PC-3 (cell line): ENCODE results near the gene IFFO2. TPM values are rescaled to one million over a fixed set of nuclear protein-coding genes. Genes with fewer than 3 reads are reported as not detected.

Source experiments
- ATAC-seq: fragments of 200-7000 bp; cut with Tn5 transposase; 2 replicates; pipeline ENCODE4 v1.9.1; 2020; ENCODE audit warnings: mild to moderate bottlenecking, moderate library complexity
- BruUV-seq: library from RNA; stranded (reverse); fragments of 400-500 nt; replicated peaks from 2 replicates; lab custom pipeline; 2021; lab: Mats Ljungman, UMichigan
- CTCF ChIA-PET: fragments of 300-600 bp; sonication (Branson Sonifier 250); formaldehyde crosslinking; loops from one replicate; lab custom pipeline; 2022; ENCODE audit warnings: antibody characterized with exemption; lab: Charles Lee
- POLR2A ChIA-PET: fragments of 300-600 bp; sonication (Branson Sonifier 250); formaldehyde crosslinking; loops from one replicate; lab custom pipeline; 2022; ENCODE audit warnings: antibody characterized with exemption; ENCODE audit not compliant: unreplicated experiment; lab: Charles Lee
- DNase-seq: peaks from one replicate; pipeline ENCODE4 v3.0.0-alpha.2; 2015
- H2AFZ ChIP-seq: fragments of 300-600 bp; sonication (generic); 2 replicates; pipeline ENCODE4 v1.6.0; 2016; ENCODE audit warnings: antibody characterized with exemption, low read length
- H3F3A ChIP-seq: fragments of 300-600 bp; sonication (generic); one replicate; pipeline ENCODE4 v1.6.0; 2017; ENCODE audit warnings: antibody characterized with exemption, low read length, control low read depth, mild to moderate bottlenecking; ENCODE audit not compliant: unreplicated experiment
- H3K27ac ChIP-seq: fragments of 300-600 bp; sonication (generic); 2 replicates; pipeline ENCODE4 v1.5.1; 2016; ENCODE audit warnings: mild to moderate bottlenecking, low read length
- H3K27me3 ChIP-seq: fragments of 300-600 bp; sonication (generic); 2 replicates; pipeline ENCODE4 v1.6.1; 2016; ENCODE audit warnings: low read length, mixed read lengths
- H3K36me3 ChIP-seq: fragments of 300-600 bp; sonication (generic); 2 replicates; pipeline ENCODE4 v1.6.1; 2016; ENCODE audit warnings: low read depth, mixed run types, low read length, mixed read lengths
- H3K4me1 ChIP-seq: fragments of 300-600 bp; sonication (generic); 2 replicates; pipeline ENCODE4 v1.5.1; 2016; ENCODE audit warnings: low read length; ENCODE audit not compliant: insufficient read depth
- H3K4me2 ChIP-seq: fragments of 300-600 bp; sonication (generic); 2 replicates; pipeline ENCODE4 v1.6.0; 2016; ENCODE audit warnings: low read length
- H3K4me3 ChIP-seq: fragments of 300-600 bp; sonication (generic); 2 replicates; pipeline ENCODE4 v1.5.1; 2016; ENCODE audit warnings: mild to moderate bottlenecking, low read length, mixed read lengths
- H3K79me2 ChIP-seq: fragments of 300-600 bp; sonication (generic); 2 replicates; pipeline ENCODE4 v1.6.1; 2017; ENCODE audit warnings: low read length, mixed read lengths
- H3K9ac ChIP-seq: fragments of 300-600 bp; sonication (generic); 2 replicates; pipeline ENCODE4 v1.6.0; 2016; ENCODE audit warnings: mild to moderate bottlenecking, low read length
- H3K9me2 ChIP-seq: fragments of 300-600 bp; sonication (generic); replicated peaks from 2 replicates; pipeline ENCODE4 v1.6.1; 2016; ENCODE audit warnings: mixed run types, low read length, mixed read lengths
- H3K9me3 ChIP-seq: fragments of 300-600 bp; sonication (generic); 2 replicates; pipeline ENCODE4 v1.6.1; 2016; ENCODE audit warnings: low read length, mixed read lengths
- H4K20me1 ChIP-seq: fragments of 300-600 bp; sonication (generic); 2 replicates; pipeline ENCODE4 v1.6.1; 2016; ENCODE audit warnings: low read length, mixed read lengths
- EZH2 ChIP-seq: fragments of 300-600 bp; sonication (generic); IDR thresholded peaks from one replicate; pipeline ENCODE4 v1.6.1; 2017; ENCODE audit warnings: antibody characterized with exemption, mild to moderate bottlenecking, low read length; ENCODE audit not compliant: unreplicated experiment
- EZH2phosphoT487 ChIP-seq: fragments of 300-600 bp; sonication (generic); IDR thresholded peaks from 2 replicates; pipeline ENCODE4 v1.6.1; 2018; ENCODE audit warnings: mild to moderate bottlenecking, antibody characterized with exemption, low read length, borderline replicate concordance
- intact Hi-C: fragments of 100-400 bp; cut with micrococcal nuclease; formaldehyde crosslinking; loops from 2 replicates; pipeline ENCODE4 v1.9.0; 2023
- total RNA-seq: library from RNA; depleted of rRNA; stranded (reverse); fragments of >200 nt; gene quantifications from 2 replicates; pipeline ENCODE4 v1.2.3, GENCODE V29; 2014
- TF ChIP-seq, protein P1 (sequence below): fragments of 300-600 bp; sonication (generic); conservative IDR thresholded peaks from 2 replicates; pipeline ENCODE4 v1.5.1; 2017; ENCODE audit warnings: antibody characterized with exemption, low read depth, mild to moderate bottlenecking, low read length

The IFFO2 gene
- total RNA-seq, 1 experiment from 2014 or later, result 30.7 TPM

DNA sequence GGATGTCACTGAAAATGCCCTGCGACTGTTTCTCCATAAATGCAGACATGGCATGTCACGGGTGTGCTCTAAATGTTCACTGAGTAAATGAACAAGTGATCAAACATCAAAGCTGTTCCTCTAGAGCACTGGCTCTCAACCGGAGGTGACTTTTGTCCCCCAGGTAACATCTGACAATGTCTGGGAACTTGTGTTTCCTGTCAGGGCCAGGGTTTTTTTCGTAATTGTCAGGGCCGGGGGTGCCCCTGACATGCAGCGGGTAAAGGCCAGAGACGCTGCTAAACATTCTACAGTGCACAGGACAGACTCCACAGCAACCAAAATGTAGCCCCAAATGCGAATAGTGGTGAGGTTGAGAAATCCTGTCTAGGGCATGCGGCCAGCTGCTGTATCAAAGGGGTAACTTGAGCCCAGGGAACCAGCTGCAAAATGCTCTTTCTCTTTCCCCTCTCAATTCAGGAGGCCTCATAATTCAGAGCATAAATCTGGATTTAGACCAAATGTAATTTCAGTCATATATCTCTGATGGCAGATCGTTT, 56.1 kb downstream of the IFFO2 start:
- CTCF ChIA-PET, result no interaction called here
- POLR2A ChIA-PET, result no interaction called here
- no peak for TF ChIP-seq EZH2phosphoT487
- TF ChIP-seq EZH2, result no peak
- TF ChIP-seq, protein P1, sequence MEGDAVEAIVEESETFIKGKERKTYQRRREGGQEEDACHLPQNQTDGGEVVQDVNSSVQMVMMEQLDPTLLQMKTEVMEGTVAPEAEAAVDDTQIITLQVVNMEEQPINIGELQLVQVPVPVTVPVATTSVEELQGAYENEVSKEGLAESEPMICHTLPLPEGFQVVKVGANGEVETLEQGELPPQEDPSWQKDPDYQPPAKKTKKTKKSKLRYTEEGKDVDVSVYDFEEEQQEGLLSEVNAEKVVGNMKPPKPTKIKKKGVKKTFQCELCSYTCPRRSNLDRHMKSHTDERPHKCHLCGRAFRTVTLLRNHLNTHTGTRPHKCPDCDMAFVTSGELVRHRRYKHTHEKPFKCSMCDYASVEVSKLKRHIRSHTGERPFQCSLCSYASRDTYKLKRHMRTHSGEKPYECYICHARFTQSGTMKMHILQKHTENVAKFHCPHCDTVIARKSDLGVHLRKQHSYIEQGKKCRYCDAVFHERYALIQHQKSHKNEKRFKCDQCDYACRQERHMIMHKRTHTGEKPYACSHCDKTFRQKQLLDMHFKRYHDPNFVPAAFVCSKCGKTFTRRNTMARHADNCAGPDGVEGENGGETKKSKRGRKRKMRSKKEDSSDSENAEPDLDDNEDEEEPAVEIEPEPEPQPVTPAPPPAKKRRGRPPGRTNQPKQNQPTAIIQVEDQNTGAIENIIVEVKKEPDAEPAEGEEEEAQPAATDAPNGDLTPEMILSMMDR, result no peak
- Histone ChIP-seq H3K9ac (no peak overlapping the region), H3K9me2 (no peaks in the 10 kb centered on the region), H3K4me3 (no peak overlapping the region), H2AFZ (no peak overlapping the region), H3K4me1 (peaks cover 26% of the 10 kb centered on the region), H3K27ac (no peak overlapping the region), H3K9me3 (no peaks in the 10 kb centered on the region), H3K36me3 (no peaks in the 10 kb centered on the region), H3F3A (peaks cover 6% of the 10 kb centered on the region), H4K20me1 (no peaks in the 10 kb centered on the region), H3K4me2 (no peak overlapping the region), H3K27me3 (no peaks in the 10 kb centered on the region), H3K79me2 (peaks cover 4% of the 10 kb centered on the region; the same call in 1 of the 2 replicates)
- no TSS peak for BruUV-seq
- DNase-seq (no peak), ATAC-seq (no peak)
- intact Hi-C loops, result loop anchor here (5.0 to 10.0 kb wide), 2 partner anchors 57 to 344 kb away; partner anchors contain the start of gene IFFO2

DNA sequence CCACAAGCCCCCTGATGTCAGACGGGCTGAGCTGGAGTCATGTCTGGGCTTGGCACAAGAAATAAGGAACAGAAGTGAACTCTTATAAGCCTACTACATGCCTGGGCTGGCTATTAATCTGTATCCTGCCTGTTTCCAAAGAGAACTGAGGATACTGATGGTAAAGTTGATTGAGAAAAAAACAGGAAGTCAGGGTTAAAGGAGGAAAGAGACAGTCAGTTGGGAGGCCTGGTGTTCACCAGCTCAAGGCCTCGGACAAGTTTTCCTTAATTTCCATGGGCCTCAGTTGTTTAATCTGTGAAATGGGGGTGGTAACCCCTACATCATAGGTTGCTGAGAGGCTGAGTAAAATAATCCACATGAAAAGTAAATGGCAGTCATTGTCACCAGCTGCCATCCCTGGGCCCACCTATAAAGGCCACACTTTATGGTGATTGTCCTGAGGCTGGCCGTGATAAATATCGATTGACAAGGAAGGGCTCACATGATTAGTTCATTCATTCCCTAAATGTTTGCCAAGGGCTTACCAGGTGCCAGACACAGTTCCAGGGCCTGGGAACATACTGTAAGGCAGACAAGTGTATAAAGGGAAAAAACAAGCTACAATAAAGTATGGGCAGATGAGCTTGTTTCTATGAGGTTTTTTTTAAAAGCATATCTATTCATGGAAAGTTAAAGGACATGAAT, 57.0 kb downstream of the IFFO2 start:
- Histone ChIP-seq H2AFZ (no peak overlapping the region), H3F3A (peaks cover 6% of the 10 kb centered on the region), H3K27ac (no peak overlapping the region), H3K9me2 (no peaks in the 10 kb centered on the region), H3K4me2 (no peak overlapping the region), H3K4me3 (no peak overlapping the region), H3K27me3 (no peaks in the 10 kb centered on the region), H3K36me3 (no peaks in the 10 kb centered on the region), H3K79me2 (peaks cover 4% of the 10 kb centered on the region; the same call in 1 of the 2 replicates), H4K20me1 (no peaks in the 10 kb centered on the region), H3K9ac (no peak overlapping the region), H3K9me3 (no peaks in the 10 kb centered on the region), H3K4me1 (peaks cover 23% of the 10 kb centered on the region)
- POLR2A ChIA-PET, result no interaction called here
- BruUV-seq, result no TSS peak
- CTCF ChIA-PET, result no interaction called here
- DNase-seq (no peak), ATAC-seq (no peak)
- intact Hi-C loops, result loop anchor here (5.0 to 10.0 kb wide), 2 partner anchors 58 to 345 kb away; partner anchors contain the start of gene IFFO2
- no peak for TF ChIP-seq EZH2
- no peak for TF ChIP-seq EZH2phosphoT487

DNA sequence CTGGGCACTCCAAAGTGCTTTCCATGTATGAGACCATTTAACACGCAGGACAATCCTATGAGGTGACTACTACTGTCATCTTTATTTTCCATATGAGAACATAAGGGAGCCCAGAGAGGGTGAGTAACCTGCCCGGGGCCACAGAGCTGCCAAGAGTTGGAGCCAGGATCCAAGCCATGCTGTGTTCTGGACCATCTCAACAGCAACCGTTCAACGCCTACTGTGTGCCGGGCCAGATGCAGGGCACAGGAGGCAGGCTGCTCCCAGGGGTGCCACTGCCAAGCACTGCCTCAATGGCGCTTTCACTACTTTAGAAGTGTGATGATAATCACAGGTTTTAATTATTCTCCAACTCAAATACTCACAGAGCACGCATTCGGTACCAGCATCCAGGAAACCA, 57.9 kb downstream of the IFFO2 start:
- no peaks in the 10 kb centered on the region for H3K36me3 ChIP-seq
- TF ChIP-seq, protein P1, result no peak
- no peak for TF ChIP-seq EZH2
- no peak for TF ChIP-seq EZH2phosphoT487
- H2AFZ ChIP-seq, result no peak overlapping the region
- H3F3A ChIP-seq, result peaks cover 6% of the 10 kb centered on the region
- no peak overlapping the region for H3K9ac ChIP-seq
- intact Hi-C loops, result no loop called here
- no peaks in the 10 kb centered on the region for H3K9me3 ChIP-seq
- H3K9me2 ChIP-seq, result no peaks in the 10 kb centered on the region
- POLR2A ChIA-PET, result no interaction called here
- DNase-seq (no peak), ATAC-seq (no peak)
- H3K27me3 ChIP-seq, result no peaks in the 10 kb centered on the region
- H3K4me3 ChIP-seq, result no peak overlapping the region
- H4K20me1 ChIP-seq, result no peaks in the 10 kb centered on the region
- CTCF ChIA-PET, result no interaction called here
- H3K27ac ChIP-seq, result no peak overlapping the region
- BruUV-seq, result no TSS peak
- peaks cover 14% of the 10 kb centered on the region for H3K4me1 ChIP-seq
- H3K79me2 ChIP-seq, result peaks cover 4% of the 10 kb centered on the region; the same call in 1 of the 2 replicates
- no peak overlapping the region for H3K4me2 ChIP-seq
